NCI-H2171 (cell line): Measurements from ENCODE around the gene FOXL3.
A peak's percentile ranks its signal among the peaks of the same experiment; 100 is the strongest.
"Not testable (repeated sequence)": the region's sequence is repeated elsewhere in the genome, so short reads cannot be mapped to it uniquely, and the experiment has no call there.

Experiments
- DNase-seq: peaks from one replicate; lab custom pipeline; 2025; lab: John Stamatoyannopoulos, UW

The FOXL3 gene

GRCh38 chr7:290554-291372 is 793 bp downstream of the FOXL3 start:
- peak; percentile 38 for DNase-seq

GRCh38 chr7:291373-292092 is 1.6 kb downstream of the FOXL3 start:
- no peak for DNase-seq

GRCh38 chr7:292226-292625 is 2.3 kb downstream of the FOXL3 start:
- no peak for DNase-seq

GRCh38 chr7:292826-293225 is 2.9 kb downstream of the FOXL3 start:
- DNase-seq: no peak

- no peak for DNase-seq
These were observed 3.9 kb downstream of the FOXL3 start for GRCh38 chr7:293681-294439.

- no peak for DNase-seq
These were observed 4.6 kb downstream of the FOXL3 start for GRCh38 chr7:294440-295154.

GRCh38 chr7:295155-296154 is 5.5 kb downstream of the FOXL3 start:
- DNase-seq: no peak

- DNase-seq: no peak
These were observed 6.5 kb downstream of the FOXL3 start for GRCh38 chr7:296373-296945.

- DNase-seq: not testable (repeated sequence)
These were observed 7.2 kb downstream of the FOXL3 start for GRCh38 chr7:297141-297540.

- DNase-seq: no peak
These were observed 7.8 kb downstream of the FOXL3 start for GRCh38 chr7:297611-298374.

- DNase-seq: no peak
These were observed 8.4 kb downstream of the FOXL3 start for GRCh38 chr7:298375-298702.

- DNase-seq: no peak
These were observed 8.8 kb downstream of the FOXL3 start for GRCh38 chr7:298743-299142.

GRCh38 chr7:299169-299568 is 9.2 kb downstream of the FOXL3 start:
- DNase-seq: no peak

- no peak for DNase-seq
These were observed 9.7 kb downstream of the FOXL3 start for GRCh38 chr7:299628-300027.

GRCh38 chr7:300048-300447 is 10.1 kb downstream of the FOXL3 start:
- no peak for DNase-seq

GRCh38 chr7:300546-301290 is 10.7 kb downstream of the FOXL3 start:
- no peak for DNase-seq

- no peak for DNase-seq
These were observed 11.5 kb downstream of the FOXL3 start for GRCh38 chr7:301291-302053.
